ENCODE data around the gene PAGR1. TPM values are rescaled to one million over a fixed set of nuclear protein-coding genes. Genes with fewer than 3 reads are reported as not detected.

Gene PAGR1
- total and polyA plus RNA-seq, 2 of the 4 experiments (the other 2 are of a cell fraction) = 10.6 to 22.1 TPM

GRCh38 chr16:29774730-29775129, 41.2 kb upstream of the PAGR1 start:
- no peak overlapping the region for H3K27ac ChIP-seq (ENCODE audit: insufficient read depth, low read length)
- H2BK15ac ChIP-seq (ENCODE audit: low read depth, low read length) = no peak overlapping the region
- intact Hi-C loops (cut with micrococcal nuclease) = no loop called here
- no peak overlapping the region for H2AK9ac ChIP-seq (replicated peaks; ENCODE audit: low read depth, low read length, poor library complexity)
- H4K20me1 ChIP-seq (ENCODE audit: insufficient read depth, low read length) = no peaks in the 10 kb centered on the region
- no peak overlapping the region for H2AK5ac ChIP-seq (ENCODE audit: low read depth, low read length)
- no peaks in the 10 kb centered on the region for H3K79me1 ChIP-seq (ENCODE audit: low read depth in 1 of 2, low read length in 2 of 2)
- TF ChIP-seq CHD1 (IDR thresholded peaks at IDR 0.05; ENCODE audit: low read depth, low read length) = no peak
- no peak for TF ChIP-seq CEBPB (IDR thresholded peaks at IDR 0.05; ENCODE audit: low read depth, low read length)
- TF ChIP-seq RCOR1 (IDR thresholded peaks at IDR 0.05; ENCODE audit: insufficient replicate concordance, low read length) = no peak
- TF ChIP-seq BHLHE40 (IDR thresholded peaks at IDR 0.05; ENCODE audit: low read depth, low read length) = no peak
- TF ChIP-seq RFX5 (IDR thresholded peaks at IDR 0.05; ENCODE audit: low read depth, low read length) = no peak
- no peak for TF ChIP-seq MAFK (IDR thresholded peaks at IDR 0.05; ENCODE audit: low read depth, low read length)
- TF ChIP-seq MXI1 (IDR thresholded peaks at IDR 0.05; ENCODE audit: borderline replicate concordance, low read depth, low read length) = no peak
- TF ChIP-seq NFE2L2 (IDR thresholded peaks at IDR 0.05; ENCODE audit: low read depth, low read length) = no peak
- no peak for TF ChIP-seq RAD21 (IDR thresholded peaks at IDR 0.05; ENCODE audit: low read length)
- TF ChIP-seq USF2 (IDR thresholded peaks at IDR 0.05; ENCODE audit: low read depth, low read length) = no peak
- no peak for TF ChIP-seq CTCF (conservative IDR thresholded peaks at IDR 0.05; ENCODE audit: low read depth, low read length)
- H3K4ac ChIP-seq (ENCODE audit: low read depth, low read length) = no peak overlapping the region
- no TSS peak for BruUV-seq (replicated peaks)
- peaks cover 1% of the 10 kb centered on the region; the same call in 1 of the 2 replicates for H3K4me1 ChIP-seq (ENCODE audit: control insufficient read depth, insufficient read depth, low read length)
- no peak overlapping the region for H2BK5ac ChIP-seq (ENCODE audit: low read depth, low read length, poor library complexity, severe bottlenecking)
- no peak overlapping the region for H3K23ac ChIP-seq (ENCODE audit: low read depth, low read length)
- H3K18ac ChIP-seq (ENCODE audit: low read depth, low read length) = no peak overlapping the region
- dilution Hi-C loops (cut with HindIII; ENCODE audit: low sequenced_read_pairs, unreplicated experiment) = no loop called here
- no peak overlapping the region for H2BK120ac ChIP-seq (ENCODE audit: low read depth, low read length)
- H3K4me2 ChIP-seq (ENCODE audit: low read depth, low read length) = no peak overlapping the region
- WGBS, 2 experiments (ENCODE audit: extremely low coverage in 2 of 2, insufficient read length in 1 of 2) = 67% methylated on average over 2 of the region's 5 CpGs; no CpG with 5 or more reads in 1 of the 2 experiments
- no peak overlapping the region for H3K9ac ChIP-seq (ENCODE audit: low read depth, low read length)
- H3K4me3 ChIP-seq (ENCODE audit: insufficient read depth, low read depth, low read length) = no peak overlapping the region
- H2BK20ac ChIP-seq (ENCODE audit: low read depth, low read length) = no peak overlapping the region
- no peak overlapping the region for H3K56ac ChIP-seq (ENCODE audit: extremely low read depth, insufficient read depth, low read length)
- ChIA-PET CTCF (interaction anchor here (0.6 to 1.2 kb wide), 2 partner anchors 15 to 170 kb away, joined by 3 read pairs; no protein-coding TSS in a partner anchor), POLR2A (ENCODE audit: unreplicated experiment) (interaction anchor here (0.7 kb wide), 1 partner anchor 134 kb away, joined by 8 read pairs; no protein-coding TSS in a partner anchor)
- no peak for ATAC-seq (ENCODE audit: low read depth)
- peaks cover 15% of the 10 kb centered on the region for H3K27me3 ChIP-seq (ENCODE audit: control insufficient read depth, insufficient read depth, low read length)
- no peak overlapping the region for H3K14ac ChIP-seq (replicated peaks; ENCODE audit: low read depth, low read length)
- H4K5ac ChIP-seq (ENCODE audit: low read depth, low read length) = no peak overlapping the region
- H4K8ac ChIP-seq (ENCODE audit: low read depth in 2 of 2, low read length in 2 of 2) = no peak overlapping the region
- H2AFZ ChIP-seq (replicated peaks; ENCODE audit: low read length, poor library complexity) = no peak overlapping the region
- H3K9me3 ChIP-seq (ENCODE audit: control insufficient read depth, insufficient read depth, low read length) = no peaks in the 10 kb centered on the region
- DNase-seq = no peak
- in situ Hi-C loops (cut with MboI; ENCODE audit: low sequenced_read_pairs) = no loop called here
- H4K91ac ChIP-seq (ENCODE audit: insufficient read depth, low read depth, low read length) = no peak overlapping the region
- H3K9me1 ChIP-seq (ENCODE audit: insufficient read depth, low read length) = no peaks in the 10 kb centered on the region
- no peaks in the 10 kb centered on the region for H3K36me3 ChIP-seq (ENCODE audit: control insufficient read depth, insufficient read depth, low read length)
